K562 (cell line): ENCODE results near the gene UNC45A. TPM values are rescaled to one million over a fixed set of nuclear protein-coding genes. Genes with fewer than 3 reads are reported as not detected.

ENCODE experiments used
- ADNP ChIP-seq: fragments of 200-800 bp; sonication (Bioruptor generic); IDR thresholded peaks from 2 replicates; pipeline ENCODE4 v1.6.1; 2016; ENCODE audit warnings: missing genetic modification characterization, missing compliant biosample characterization
- CXXC5 ChIP-seq: fragments of 250-450 bp; sonication (Bioruptor Pico); IDR thresholded peaks from 2 replicates; pipeline ENCODE4 v1.8.0; 2022; ENCODE audit warnings: inconsistent platforms, mild to moderate bottlenecking, moderate library complexity
- DLX4 ChIP-seq: fragments of 250-450 bp; sonication (Bioruptor Pico); IDR thresholded peaks from 2 replicates; pipeline ENCODE4 v1.6.1; 2021; ENCODE audit warnings: mild to moderate bottlenecking
- ESRRB ChIP-seq: fragments of 250-450 bp; sonication (Bioruptor Pico); IDR thresholded peaks from 2 replicates; pipeline ENCODE4 v1.5.0; 2020; ENCODE audit warnings: mild to moderate bottlenecking, moderate library complexity, borderline replicate concordance
- HBP1 ChIP-seq: fragments of 450-650 bp; formaldehyde crosslinking; IDR thresholded peaks from 2 replicates; pipeline ENCODE4 v1.4.0; 2022; ENCODE audit warnings: missing genetic modification characterization
- HDAC2 ChIP-seq: fragments of 450-650 bp; IDR thresholded peaks from 2 replicates; pipeline ENCODE4 v1.6.1; 2016; ENCODE audit warnings: mild to moderate bottlenecking
- JUN ChIP-seq, 2 experiments: sonication (generic) in 1 of 2; formaldehyde crosslinking in 1 of 2; IDR thresholded peaks; 2 replicates each; pipeline versions ENCODE4 v1.6.1 to v1.8.0; 2012 to 2022; ENCODE audit warnings: borderline replicate concordance in 2 of 2, mild to moderate bottlenecking in 2 of 2, improper control_type of control experiment in 1 of 2, low read depth in 1 of 2, low read length in 1 of 2, missing genetic modification reagents in 1 of 2
- KLF16 ChIP-seq: IDR thresholded peaks from 2 replicates; pipeline ENCODE4 v1.6.1; 2016; ENCODE audit warnings: antibody characterized with exemption
- MAFF ChIP-seq: IDR thresholded peaks from 2 replicates; pipeline ENCODE4 v1.6.1; 2012; ENCODE audit warnings: low read length, improper control_type of control experiment
- MCM2 ChIP-seq: fragments of 450-650 bp; IDR thresholded peaks from 2 replicates; pipeline ENCODE4 v1.6.1; 2017; ENCODE audit warnings: low read depth, mild to moderate bottlenecking
- PHF21A ChIP-seq: fragments of 450-650 bp; IDR thresholded peaks from 2 replicates; pipeline ENCODE4 v1.6.1; 2017; ENCODE audit warnings: low read depth, borderline replicate concordance
- SOX6 ChIP-seq: fragments of 450-650 bp; IDR thresholded peaks from 2 replicates; pipeline ENCODE4 v1.6.1; 2014; ENCODE audit warnings: mild to moderate bottlenecking
- TBL1XR1 ChIP-seq, 2 experiments: IDR thresholded peaks; 2 replicates each; pipeline ENCODE4 v1.6.1; 2012; ENCODE audit warnings: improper control_type of control experiment in 2 of 2, low read length in 2 of 2, mild to moderate bottlenecking in 1 of 2
- VEZF1 ChIP-seq: fragments of 200-800 bp; sonication (Bioruptor generic); IDR thresholded peaks from 2 replicates; pipeline ENCODE4 v1.6.1; 2017; ENCODE audit warnings: missing genetic modification characterization, missing compliant biosample characterization
- ZNF668 ChIP-seq: fragments of 250-450 bp; sonication (Bioruptor Pico); IDR thresholded peaks from 2 replicates; pipeline ENCODE4 v1.8.0; 2022; ENCODE audit warnings: mild to moderate bottlenecking, inconsistent platforms
- ZNF785 ChIP-seq: fragments of 250-450 bp; sonication (Bioruptor Pico); IDR thresholded peaks from 2 replicates; pipeline ENCODE4 v1.4.0; 2020; ENCODE audit warnings: mild to moderate bottlenecking
- polyA plus RNA-seq, 8 experiments: library from polyadenylated mRNA; depleted of rRNA in 4 of 8; stranded (reverse) in 5 of 8; unstranded in 3 of 8; fragments of >200 nt; fragmentation: Nextera tagmentation in 2 of 8; fragmentation: Illumina TruSeq in 1 of 8; extraction: Ambion mirVana in 2 of 8; extraction: Trizol in 1 of 8; gene quantifications; 2 replicates each; pipeline versions ENCODE4 v1.2.1 to v1.2.3, GENCODE V29; 2011 to 2014; ENCODE audit warnings: inconsistent platforms in 1 of 8, missing spikeins in 1 of 8
- total RNA-seq, 7 experiments: library from RNA; depleted of rRNA in 6 of 7; stranded (reverse); fragments of >200 nt in 6 of 7; fragmentation: Illumina TruSeq in 2 of 7; extraction: Trizol in 2 of 7; gene quantifications; 2 replicates each; pipeline versions ENCODE4 v1.2.1 to v1.2.3, GENCODE V29; 2011 to 2021; ENCODE audit warnings: low replicate concordance in 1 of 7
- TF ChIP-seq, protein P1 (sequence below): IDR thresholded peaks from 2 replicates; pipeline ENCODE4 v1.6.1; 2011; ENCODE audit warnings: borderline replicate concordance, low read depth, mild to moderate bottlenecking, moderate library complexity, low read length; ENCODE audit not compliant: insufficient read depth, poor library complexity, severe bottlenecking
- TF ChIP-seq, protein P2 (sequence below): fragments of 250-450 bp; sonication (Bioruptor Pico); IDR thresholded peaks from 2 replicates; pipeline ENCODE4 v1.8.0; 2021; ENCODE audit warnings: moderate library complexity, mild to moderate bottlenecking, inconsistent platforms
- TF ChIP-seq, protein P3 (sequence below): sonication (generic); formaldehyde crosslinking; IDR thresholded peaks from 2 replicates; pipeline ENCODE4 v1.8.1; 2023; ENCODE audit warnings: mild to moderate bottlenecking, missing genetic modification reagents

The UNC45A gene
- total and polyA plus RNA-seq, 9 of the 15 experiments (the other 6 are each of a cell fraction or from before 2014, with no cell fraction given), result 22.4 to 79.3 (median 43.7) TPM

- TF ChIP-seq, protein P1, sequence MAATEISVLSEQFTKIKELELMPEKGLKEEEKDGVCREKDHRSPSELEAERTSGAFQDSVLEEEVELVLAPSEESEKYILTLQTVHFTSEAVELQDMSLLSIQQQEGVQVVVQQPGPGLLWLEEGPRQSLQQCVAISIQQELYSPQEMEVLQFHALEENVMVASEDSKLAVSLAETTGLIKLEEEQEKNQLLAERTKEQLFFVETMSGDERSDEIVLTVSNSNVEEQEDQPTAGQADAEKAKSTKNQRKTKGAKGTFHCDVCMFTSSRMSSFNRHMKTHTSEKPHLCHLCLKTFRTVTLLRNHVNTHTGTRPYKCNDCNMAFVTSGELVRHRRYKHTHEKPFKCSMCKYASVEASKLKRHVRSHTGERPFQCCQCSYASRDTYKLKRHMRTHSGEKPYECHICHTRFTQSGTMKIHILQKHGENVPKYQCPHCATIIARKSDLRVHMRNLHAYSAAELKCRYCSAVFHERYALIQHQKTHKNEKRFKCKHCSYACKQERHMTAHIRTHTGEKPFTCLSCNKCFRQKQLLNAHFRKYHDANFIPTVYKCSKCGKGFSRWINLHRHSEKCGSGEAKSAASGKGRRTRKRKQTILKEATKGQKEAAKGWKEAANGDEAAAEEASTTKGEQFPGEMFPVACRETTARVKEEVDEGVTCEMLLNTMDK, result peak; percentile 96
- no peak; the same call in 1 of the 2 replicates for TF ChIP-seq HDAC2
- TF ChIP-seq JUN (IDR thresholded peaks at IDR 0.05; ENCODE audit: borderline replicate concordance, low read depth, low read length), result peak; percentile 47; the same call in 1 of the 2 replicates
- TF ChIP-seq JUN (CRISPR knock-in tag; IDR thresholded peaks at IDR 0.05; ENCODE audit: borderline replicate concordance), result no peak
- TF ChIP-seq TBL1XR1 (IDR thresholded peaks at IDR 0.05; ENCODE audit: low read length in 2 of 2), result peak in 1 of 2 experiments; percentile 6; a peak in 1 of 4 replicates
- TF ChIP-seq, protein P2, sequence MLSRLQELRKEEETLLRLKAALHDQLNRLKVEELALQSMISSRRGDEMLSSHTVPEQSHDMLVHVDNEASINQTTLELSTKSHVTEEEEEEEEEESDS (CRISPR knock-in tag), result no peak
- no peak for TF ChIP-seq DLX4 (CRISPR knock-in tag)
- no peak for TF ChIP-seq ZNF785 (CRISPR knock-in tag)
- TF ChIP-seq, protein P3, sequence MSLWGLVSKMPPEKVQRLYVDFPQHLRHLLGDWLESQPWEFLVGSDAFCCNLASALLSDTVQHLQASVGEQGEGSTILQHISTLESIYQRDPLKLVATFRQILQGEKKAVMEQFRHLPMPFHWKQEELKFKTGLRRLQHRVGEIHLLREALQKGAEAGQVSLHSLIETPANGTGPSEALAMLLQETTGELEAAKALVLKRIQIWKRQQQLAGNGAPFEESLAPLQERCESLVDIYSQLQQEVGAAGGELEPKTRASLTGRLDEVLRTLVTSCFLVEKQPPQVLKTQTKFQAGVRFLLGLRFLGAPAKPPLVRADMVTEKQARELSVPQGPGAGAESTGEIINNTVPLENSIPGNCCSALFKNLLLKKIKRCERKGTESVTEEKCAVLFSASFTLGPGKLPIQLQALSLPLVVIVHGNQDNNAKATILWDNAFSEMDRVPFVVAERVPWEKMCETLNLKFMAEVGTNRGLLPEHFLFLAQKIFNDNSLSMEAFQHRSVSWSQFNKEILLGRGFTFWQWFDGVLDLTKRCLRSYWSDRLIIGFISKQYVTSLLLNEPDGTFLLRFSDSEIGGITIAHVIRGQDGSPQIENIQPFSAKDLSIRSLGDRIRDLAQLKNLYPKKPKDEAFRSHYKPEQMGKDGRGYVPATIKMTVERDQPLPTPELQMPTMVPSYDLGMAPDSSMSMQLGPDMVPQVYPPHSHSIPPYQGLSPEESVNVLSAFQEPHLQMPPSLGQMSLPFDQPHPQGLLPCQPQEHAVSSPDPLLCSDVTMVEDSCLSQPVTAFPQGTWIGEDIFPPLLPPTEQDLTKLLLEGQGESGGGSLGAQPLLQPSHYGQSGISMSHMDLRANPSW, result peak; percentile 92
- TF ChIP-seq ZNF668 (CRISPR knock-in tag), result no peak
- TF ChIP-seq MAFF, result no peak
- peak; percentile 82 for TF ChIP-seq CXXC5 (CRISPR knock-in tag)
- no peak for TF ChIP-seq ADNP
- TF ChIP-seq MCM2, result no peak
- 0 out of 2 replicates have a peak, but pooled peaks have one; percentile 44 for TF ChIP-seq HBP1 (CRISPR knock-in tag)
- peak; percentile 34 for TF ChIP-seq VEZF1 (CRISPR knock-in tag)
- TF ChIP-seq PHF21A, result peak; percentile 55; the same call in 1 of the 2 replicates
- peak; percentile 45 for TF ChIP-seq SOX6
- TF ChIP-seq ESRRB, result no peak
- TF ChIP-seq KLF16, result peak; percentile 52
Measured at GRCh38 chr15:90931828-90932659, 3.0 kb upstream of the UNC45A start, which contains the start of gene HDDC3 (continued).
